H9 (cell line): Measurements from ENCODE around the gene SLC35E3. TPM values are rescaled to one million over a fixed set of nuclear protein-coding genes. Genes with fewer than 3 reads are reported as not detected.

Experiments
- DNase-seq: peaks from one replicate; pipeline ENCODE4 v3.0.0-alpha.2; 2017
- H2AFZ ChIP-seq: one replicate; pipeline ENCODE4 v1.6.1; 2013; ENCODE audit warnings: mild to moderate bottlenecking, low read length, control low read depth, moderate library complexity
- H2AK5ac ChIP-seq: 2 replicates; pipeline ENCODE4 v1.6.1; 2013; ENCODE audit warnings: low read length, control low read depth, mixed read lengths; ENCODE audit not compliant: insufficient read length
- H2BK120ac ChIP-seq: one replicate; pipeline ENCODE4 v1.6.1; 2013; ENCODE audit warnings: low read depth, mild to moderate bottlenecking, low read length, control low read depth, inconsistent platforms; ENCODE audit not compliant: poor library complexity, severe bottlenecking
- H2BK12ac ChIP-seq: 2 replicates; pipeline ENCODE4 v1.6.1; 2013; ENCODE audit warnings: low read length, control low read depth, mixed read lengths, low read depth; ENCODE audit not compliant: insufficient read length
- H2BK15ac ChIP-seq: 2 replicates; pipeline ENCODE4 v1.6.1; 2013; ENCODE audit warnings: low read depth, low read length, control low read depth
- H2BK20ac ChIP-seq: one replicate; pipeline ENCODE4 v1.6.1; 2013; ENCODE audit warnings: low read depth, mild to moderate bottlenecking, low read length, control low read depth, inconsistent platforms; ENCODE audit not compliant: poor library complexity, severe bottlenecking
- H2BK5ac ChIP-seq: 2 replicates; pipeline ENCODE4 v1.6.1; 2013; ENCODE audit warnings: low read length, control low read depth, mixed read lengths; ENCODE audit not compliant: insufficient read length
- H3K14ac ChIP-seq: 2 replicates; pipeline ENCODE4 v1.6.1; 2013; ENCODE audit warnings: low read length, control low read depth; ENCODE audit not compliant: insufficient read depth
- H3K18ac ChIP-seq: 2 replicates; pipeline ENCODE4 v1.6.1; 2013; ENCODE audit warnings: low read depth, mild to moderate bottlenecking, mixed read lengths, low read length, control low read depth; ENCODE audit not compliant: insufficient read length
- H3K23ac ChIP-seq: 2 replicates; pipeline ENCODE4 v1.6.1; 2013; ENCODE audit warnings: low read length, control low read depth, mixed read lengths, low read depth; ENCODE audit not compliant: insufficient read length
- H3K23me2 ChIP-seq: 2 replicates; pipeline ENCODE4 v1.6.1; 2013; ENCODE audit warnings: low read depth, mild to moderate bottlenecking, mixed read lengths, low read length, control low read depth; ENCODE audit not compliant: insufficient read length, poor library complexity, severe bottlenecking
- H3K27ac ChIP-seq: 2 replicates; pipeline ENCODE4 v1.5.1; 2013; ENCODE audit warnings: low read length, control low read depth, mixed read lengths, low read depth; ENCODE audit not compliant: insufficient read length
- H3K27me3 ChIP-seq: 2 replicates; pipeline ENCODE4 v1.6.1; 2013; ENCODE audit warnings: low read length, control low read depth, inconsistent platforms; ENCODE audit not compliant: insufficient read depth
- H3K4ac ChIP-seq: 2 replicates; pipeline ENCODE4 v1.6.1; 2013; ENCODE audit warnings: low read depth, mild to moderate bottlenecking, control low read depth, inconsistent platforms, low read length, moderate library complexity
- H3K4me1 ChIP-seq: 2 replicates; pipeline ENCODE4 v1.6.1; 2013; ENCODE audit warnings: low read length, control low read depth, inconsistent platforms; ENCODE audit not compliant: insufficient read depth
- H3K4me2 ChIP-seq: 2 replicates; pipeline ENCODE4 v1.6.1; 2013; ENCODE audit warnings: low read length, control low read depth, mixed read lengths; ENCODE audit not compliant: insufficient read length, insufficient read depth
- H3K56ac ChIP-seq: 2 replicates; pipeline ENCODE4 v1.6.1; 2013; ENCODE audit warnings: low read depth, mild to moderate bottlenecking, mixed read lengths, low read length, control low read depth; ENCODE audit not compliant: insufficient read length
- H3K79me1 ChIP-seq: 2 replicates; pipeline ENCODE4 v1.6.1; 2013; ENCODE audit warnings: low read depth, mild to moderate bottlenecking, moderate library complexity, low read length, control low read depth, inconsistent platforms; ENCODE audit not compliant: insufficient read depth, poor library complexity, severe bottlenecking
- H3K79me2 ChIP-seq: 2 replicates; pipeline ENCODE4 v1.6.1; 2013; ENCODE audit warnings: low read length, control low read depth, inconsistent platforms; ENCODE audit not compliant: insufficient read depth
- H3K9ac ChIP-seq: 2 replicates; pipeline ENCODE4 v1.6.1; 2013; ENCODE audit warnings: low read length, control low read depth, mixed read lengths; ENCODE audit not compliant: insufficient read length; ENCODE audit errors: extremely low read depth
- H3K9me3 ChIP-seq: one replicate; pipeline ENCODE4 v1.6.1; 2013; ENCODE audit warnings: low read depth, low read length, inconsistent platforms; ENCODE audit not compliant: control insufficient read depth
- H3T11ph ChIP-seq: one replicate; pipeline ENCODE4 v1.6.1; 2013; ENCODE audit warnings: mild to moderate bottlenecking, low read length, control low read depth, inconsistent platforms
- H4K20me1 ChIP-seq: one replicate; pipeline ENCODE4 v1.6.1; 2013; ENCODE audit not compliant: control insufficient read depth, insufficient read length, insufficient read depth
- H4K5ac ChIP-seq: 2 replicates; pipeline ENCODE4 v1.6.1; 2013; ENCODE audit warnings: low read depth, mild to moderate bottlenecking, mixed read lengths, low read length, control low read depth; ENCODE audit not compliant: insufficient read length
- H4K8ac ChIP-seq: replicated peaks from 2 replicates; pipeline ENCODE4 v1.6.1; 2013; ENCODE audit warnings: low read length, control low read depth, mixed read lengths, low read depth; ENCODE audit not compliant: insufficient read length
- H4K91ac ChIP-seq: 2 replicates; pipeline ENCODE4 v1.6.1; 2013; ENCODE audit warnings: low read depth, mild to moderate bottlenecking, moderate library complexity, mixed read lengths, low read length, control low read depth; ENCODE audit not compliant: insufficient read length
- H3K27ac Mint-ChIP-seq, 3 experiments: 2 replicates in 2 of 3; 3 replicates in 1 of 3; pipeline ENCODE4 v1.8.0; 2020 to 2021; ENCODE audit warnings: mixed read lengths in 3 of 3, mild to moderate bottlenecking in 1 of 3, moderate library complexity in 1 of 3
- H3K27me3 Mint-ChIP-seq: 2 replicates; pipeline ENCODE4 v1.8.0; 2021; ENCODE audit warnings: low read depth, mild to moderate bottlenecking, moderate library complexity, mixed read lengths
- H3K36me3 Mint-ChIP-seq, 3 experiments: 2 replicates in 2 of 3; 3 replicates in 1 of 3; pipeline ENCODE4 v1.8.0; 2020 to 2021; ENCODE audit warnings: low read depth in 3 of 3, mixed read lengths in 3 of 3; ENCODE audit not compliant: insufficient read depth in 1 of 3
- H3K4me1 Mint-ChIP-seq, 2 experiments: 2 replicates each; pipeline ENCODE4 v1.8.0; 2020; ENCODE audit warnings: mixed read lengths in 2 of 2
- H3K4me3 Mint-ChIP-seq, 2 experiments: 2 replicates in 1 of 2; 3 replicates in 1 of 2; pipeline ENCODE4 v1.8.0; 2020 to 2021; ENCODE audit warnings: mild to moderate bottlenecking in 2 of 2, mixed read lengths in 2 of 2, moderate library complexity in 1 of 2
- H3K9me3 Mint-ChIP-seq, 2 experiments: 2 replicates in 1 of 2; 3 replicates in 1 of 2; pipeline ENCODE4 v1.8.0; 2020; ENCODE audit warnings: mild to moderate bottlenecking in 2 of 2, mixed read lengths in 2 of 2, moderate library complexity in 1 of 2
- CTCF ChIP-seq: fragments of 200-600 bp; sonication (generic); conservative IDR thresholded peaks from 3 replicates; pipeline ENCODE4 v1.8.0; 2021; ENCODE audit warnings: antibody characterized with exemption, mild to moderate bottlenecking
- WGBS: extraction: QIAGEN DNeasy Blood & Tissue Kit; methylation state at CpG from one replicate; pipeline ENCODE4 v1.1.7; 2013; ENCODE audit warnings: missing lambda C conversion rate, low lambda C conversion rate, mixed read lengths; ENCODE audit not compliant: insufficient read length; ENCODE audit errors: extremely low coverage; 5-methylcytosine and 5-hydroxymethylcytosine counted together
- total RNA-seq: library from RNA; stranded (reverse); gene quantifications from 2 replicates; pipeline ENCODE4 v1.2.1, GENCODE V29; 2021

Gene SLC35E3
- total RNA-seq, 1 experiment from 2014 or later, result 17.9 TPM

GRCh38 chr12:68743356-68743755 is 2.6 kb upstream of the SLC35E3 start:
- H3K27me3 Mint-ChIP-seq, result no peaks in the 10 kb centered on the region
- no CpG with 5 or more reads among the region's 2 CpGs for WGBS

More at GRCh38 chr12:68743356-68743755, 2.6 kb upstream of the SLC35E3 start:
- Histone ChIP-seq H3K56ac (no peak overlapping the region), H2BK5ac (no peak overlapping the region), H2AFZ (no peak overlapping the region), H3K79me1 (no peaks in the 10 kb centered on the region), H3K9me3 (no peaks in the 10 kb centered on the region), H3T11ph (no peak overlapping the region), H3K18ac (no peak overlapping the region), H2AK5ac (no peak overlapping the region), H4K5ac (no peak overlapping the region), H4K20me1 (no peaks in the 10 kb centered on the region), H3K4me1 (no peaks in the 10 kb centered on the region), H3K9ac (no peak overlapping the region), H3K4ac (no peak overlapping the region), H3K27ac (no peak overlapping the region), H2BK20ac (no peak overlapping the region), H3K14ac (no peak overlapping the region), H3K23ac (no peak overlapping the region), H3K27me3 (no peaks in the 10 kb centered on the region), H3K79me2 (no peaks in the 10 kb centered on the region), H3K23me2 (peaks cover 6% of the 10 kb centered on the region), H2BK120ac (no peak overlapping the region), H2BK12ac (no peak overlapping the region), H2BK15ac (no peak overlapping the region), H4K91ac (no peak overlapping the region), H3K4me2 (no peak overlapping the region), H4K8ac (no peak overlapping the region)
- no peak overlapping the region for H3K4me3 Mint-ChIP-seq
- no peaks in the 10 kb centered on the region for H3K9me3 Mint-ChIP-seq
- TF ChIP-seq CTCF, result no peak
- H3K4me1 Mint-ChIP-seq, result peaks cover 10 to 12% of the 10 kb centered on the region in 2 experiments
- H3K27ac Mint-ChIP-seq, result no peak overlapping the region; a peak in 1 of 7 replicates
- no peak for DNase-seq
- H3K36me3 Mint-ChIP-seq, result peaks cover 11 to 39% (median 24%) of the 10 kb centered on the region in 3 experiments
